Brain pericyte (primary cell): ENCODE data around the gene MGAT5B.

Experiments
- DNase-seq: peaks from one replicate; pipeline ENCODE4 v3.0.0-alpha.2; 2012; ENCODE audit warnings: low read depth, low spot score

MGAT5B gene

DNA sequence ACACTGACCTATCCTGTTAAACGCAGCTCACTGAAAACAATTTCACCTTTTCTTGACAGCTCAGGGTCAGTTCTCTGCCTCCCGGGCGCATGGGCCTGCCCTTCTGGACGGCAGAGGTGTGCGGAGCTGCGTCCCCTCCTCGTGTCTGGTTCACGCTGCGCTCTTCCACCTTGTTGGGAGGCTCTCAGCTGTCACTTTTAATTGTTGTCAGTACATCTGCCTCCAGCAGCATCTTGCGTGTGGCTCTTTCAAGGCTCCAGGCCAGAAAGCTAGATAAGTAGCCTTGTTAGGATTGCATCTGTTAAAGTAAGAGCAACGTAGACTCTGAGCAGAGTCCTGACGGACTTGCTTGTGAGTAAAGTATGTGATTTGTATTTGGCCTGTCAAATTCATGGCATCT lies 59.4 kb downstream of the MGAT5B start:
- DNase-seq, result no peak

DNA sequence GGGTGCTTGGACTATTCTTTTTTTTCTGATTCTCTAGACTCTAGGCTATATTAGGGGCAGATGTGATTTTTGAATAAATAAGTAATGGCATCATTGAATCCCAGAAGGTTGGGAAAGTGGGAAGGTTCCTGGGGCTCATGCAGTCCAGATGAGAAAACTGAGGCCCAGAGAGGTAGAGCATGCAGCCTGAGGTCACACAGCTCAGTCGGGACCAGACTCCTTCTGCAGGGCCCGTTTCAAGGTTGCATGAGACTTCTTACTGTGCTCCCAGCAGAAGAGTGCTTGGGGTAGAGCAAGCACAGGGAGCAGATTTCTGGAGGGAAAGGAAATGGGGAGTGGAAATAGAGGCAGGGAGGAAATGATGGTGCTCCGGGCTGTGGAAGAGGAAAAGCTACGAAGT lies 59.8 kb downstream of the MGAT5B start:
- no peak for DNase-seq

DNA sequence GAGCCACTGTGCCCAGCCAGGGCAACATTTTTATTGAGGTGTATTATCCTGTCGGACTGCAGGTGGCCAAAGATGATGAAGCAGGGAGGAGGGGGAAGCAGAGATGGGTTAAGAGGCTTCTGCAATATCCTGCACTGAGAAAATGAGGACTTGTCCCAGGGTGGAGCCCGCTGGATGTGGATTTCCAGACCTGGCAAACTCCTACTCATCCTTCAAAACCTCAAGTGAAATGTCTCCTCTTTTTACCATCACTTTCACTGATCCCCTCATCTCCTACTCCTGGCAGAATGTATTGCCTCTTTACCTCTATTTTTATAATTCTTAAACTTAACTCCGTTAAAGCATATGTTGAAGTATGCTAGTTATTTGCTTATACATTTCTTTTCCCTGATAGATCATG lies 60.9 kb downstream of the MGAT5B start:
- no peak for DNase-seq

DNA sequence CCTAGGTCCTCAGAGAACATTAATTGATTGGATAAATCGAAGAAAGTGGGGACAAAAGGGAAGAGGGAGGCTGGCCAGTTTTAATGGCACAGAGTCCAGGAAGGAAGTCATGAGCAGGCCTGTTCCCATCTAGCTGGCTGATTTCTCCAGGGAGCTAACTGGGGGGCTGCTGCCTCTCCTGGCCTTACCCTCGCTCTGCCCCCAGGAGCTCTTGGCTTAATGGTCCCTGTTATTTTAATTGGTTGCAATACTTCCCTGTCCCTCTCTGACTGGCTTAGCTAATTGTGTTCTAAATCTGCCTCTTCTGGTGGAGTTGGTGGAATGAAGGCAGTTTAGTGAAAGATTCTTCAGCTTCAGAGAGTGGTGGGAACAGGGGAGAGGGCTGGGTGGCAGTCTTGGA lies 61.4 kb downstream of the MGAT5B start:
- DNase-seq, result no peak

DNA sequence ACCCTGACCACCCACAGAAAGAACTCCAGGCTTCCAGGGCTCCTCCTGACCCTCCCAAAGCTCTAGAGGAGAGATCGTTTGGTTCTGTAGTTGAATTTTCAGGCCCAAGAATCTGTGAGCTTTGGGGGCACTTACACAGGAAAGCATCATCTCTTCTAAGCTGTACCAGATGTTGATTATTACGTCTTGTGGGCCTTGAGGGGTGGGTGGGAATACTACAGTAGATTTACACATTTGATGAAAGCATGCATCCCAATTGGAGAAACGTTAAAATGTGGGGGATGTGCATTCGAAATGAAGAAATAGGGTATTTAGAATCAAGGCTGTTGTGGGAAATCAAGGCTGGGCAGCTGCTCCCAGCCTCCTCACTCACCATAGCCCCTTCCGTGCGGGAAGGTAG lies 61.9 kb downstream of the MGAT5B start:
- no peak for DNase-seq

DNA sequence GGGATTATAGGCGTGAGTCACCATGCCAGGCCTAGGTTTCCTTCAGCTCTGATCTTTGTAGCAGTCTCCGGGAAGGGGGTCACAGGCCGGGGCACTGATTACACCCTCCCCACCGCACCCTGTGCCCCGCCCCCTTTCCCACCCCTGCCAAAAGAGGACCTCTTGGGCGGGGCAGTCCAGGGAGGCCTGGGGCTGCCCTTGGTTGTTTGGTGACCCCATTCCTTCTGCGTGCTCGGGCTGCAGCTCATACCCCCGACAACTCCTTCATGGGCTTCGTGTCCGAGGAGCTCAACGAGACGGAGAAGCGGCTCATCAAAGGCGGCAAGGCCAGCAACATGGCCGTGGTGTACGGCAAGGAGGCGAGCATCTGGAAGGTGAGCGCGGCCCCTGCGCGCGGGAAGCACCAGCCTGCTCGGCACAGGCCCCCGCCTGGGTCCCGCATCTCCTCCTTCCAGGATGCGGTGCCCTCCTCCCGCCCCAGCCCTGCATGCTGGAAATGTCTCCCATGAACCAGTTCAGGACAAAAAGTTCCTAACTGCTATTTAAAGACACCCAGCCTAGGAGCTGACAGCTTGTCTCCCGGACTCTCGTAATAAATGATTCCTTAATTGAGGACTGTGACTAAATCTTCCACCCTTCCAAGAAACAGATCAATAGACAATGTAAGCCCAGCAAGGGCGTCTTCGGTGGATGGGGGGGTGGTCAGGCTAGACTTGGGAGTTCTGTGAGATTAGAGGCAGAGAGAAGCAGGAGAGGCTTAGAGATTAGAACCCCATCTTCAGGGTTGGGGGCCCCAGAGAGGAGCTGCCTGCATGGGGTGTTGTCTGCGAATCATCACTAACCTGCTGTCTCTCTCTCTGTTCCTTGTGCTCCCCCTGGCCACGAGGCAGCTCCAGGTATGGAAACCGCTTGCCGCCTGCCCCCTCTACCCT lies 64.5 kb downstream of the MGAT5B start:
- no peak for DNase-seq

DNA sequence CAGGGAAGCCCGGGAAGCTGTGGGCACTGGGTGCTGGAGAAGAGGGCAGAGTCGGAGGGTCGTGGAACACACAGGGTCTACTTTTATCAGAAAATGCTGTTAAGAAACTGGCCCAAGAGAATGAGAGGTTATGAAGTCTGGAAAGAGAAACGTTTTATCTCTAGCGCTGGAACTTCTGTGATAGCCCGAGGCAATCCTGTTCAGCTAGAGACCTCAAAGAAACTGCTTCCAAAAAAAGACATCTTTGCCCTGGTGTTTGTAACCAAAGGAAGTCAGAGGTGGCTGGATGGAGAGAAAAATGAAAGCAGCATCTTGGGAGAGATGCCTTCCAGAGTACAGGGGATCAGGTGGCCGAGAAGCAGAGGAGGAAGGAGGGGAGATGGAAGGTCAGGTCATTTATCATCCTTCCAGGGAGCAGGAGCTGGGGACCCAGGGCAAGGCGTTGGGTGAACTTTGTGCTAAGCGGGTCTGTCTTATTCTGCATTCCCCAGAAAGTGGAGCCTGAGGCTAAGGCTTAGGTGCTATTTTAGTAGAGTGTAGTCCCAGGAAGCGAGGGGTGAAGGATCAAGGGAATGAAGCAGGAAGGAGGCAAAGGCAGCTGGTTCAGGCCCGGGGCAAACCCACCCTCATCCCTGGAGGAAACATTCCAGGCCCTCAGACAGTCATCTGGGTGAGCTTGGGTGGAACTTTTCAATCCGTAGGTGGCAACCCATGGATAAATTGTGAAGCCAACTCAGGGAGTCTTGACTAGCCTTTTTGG lies 66.5 kb downstream of the MGAT5B start:
- no peak for DNase-seq

DNA sequence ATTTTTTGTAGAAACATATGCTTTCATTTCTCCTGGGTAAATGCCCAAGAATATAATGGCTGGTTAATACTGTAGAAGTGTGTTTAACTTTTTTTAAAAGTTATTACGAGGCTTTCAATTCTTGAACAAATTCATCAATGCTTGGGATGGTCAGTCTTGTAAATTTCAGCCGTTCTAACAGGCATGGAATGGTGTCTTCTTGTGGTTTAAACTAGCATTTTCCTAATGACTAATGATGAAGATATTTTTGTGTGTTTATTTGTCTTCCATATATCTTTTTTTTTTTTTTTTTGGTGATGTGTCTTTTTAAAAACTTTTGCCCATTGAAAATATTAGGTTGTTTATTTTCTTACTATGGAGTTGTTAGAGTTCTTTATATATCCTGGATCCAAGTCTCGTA lies 67.1 kb downstream of the MGAT5B start:
- DNase-seq, result no peak

DNA sequence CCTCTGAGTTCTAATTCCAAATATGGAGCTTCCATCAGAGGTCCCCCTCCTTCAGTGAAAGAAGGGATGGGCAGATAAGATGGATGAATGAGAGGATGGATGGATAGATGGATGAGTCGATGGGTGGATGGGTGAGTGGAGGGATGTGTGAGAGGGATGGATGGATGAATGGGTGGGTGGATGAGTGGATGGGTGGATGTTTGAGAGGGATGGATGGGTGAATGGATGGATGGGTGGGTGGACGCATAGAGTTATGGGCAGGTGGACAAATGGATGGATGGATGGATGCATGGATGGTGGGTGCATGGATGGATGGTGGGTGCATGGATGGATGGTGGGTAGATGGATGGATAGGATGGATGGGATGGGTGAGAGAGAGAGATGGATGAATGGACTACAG lies 69.0 kb downstream of the MGAT5B start:
- no peak for DNase-seq

DNA sequence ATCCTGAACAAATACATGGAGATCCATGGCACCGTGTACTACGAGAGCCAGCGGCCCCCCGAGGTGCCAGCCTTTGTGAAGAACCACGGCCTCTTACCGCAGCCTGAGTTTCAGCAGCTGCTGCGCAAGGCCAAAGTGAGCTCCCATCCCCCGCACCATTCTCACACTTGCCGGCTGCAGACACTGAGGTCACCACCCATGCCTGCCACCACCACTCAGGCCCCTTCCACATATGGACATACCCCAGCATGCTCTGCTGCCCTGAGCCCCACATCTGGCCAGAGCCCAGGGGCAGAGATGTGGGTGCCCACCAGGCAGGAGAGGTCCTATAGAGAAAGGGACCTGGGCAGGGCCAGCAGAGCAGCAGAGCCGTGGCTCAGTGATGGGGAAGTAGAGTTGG lies 69.8 kb downstream of the MGAT5B start:
- DNase-seq, result no peak

DNA sequence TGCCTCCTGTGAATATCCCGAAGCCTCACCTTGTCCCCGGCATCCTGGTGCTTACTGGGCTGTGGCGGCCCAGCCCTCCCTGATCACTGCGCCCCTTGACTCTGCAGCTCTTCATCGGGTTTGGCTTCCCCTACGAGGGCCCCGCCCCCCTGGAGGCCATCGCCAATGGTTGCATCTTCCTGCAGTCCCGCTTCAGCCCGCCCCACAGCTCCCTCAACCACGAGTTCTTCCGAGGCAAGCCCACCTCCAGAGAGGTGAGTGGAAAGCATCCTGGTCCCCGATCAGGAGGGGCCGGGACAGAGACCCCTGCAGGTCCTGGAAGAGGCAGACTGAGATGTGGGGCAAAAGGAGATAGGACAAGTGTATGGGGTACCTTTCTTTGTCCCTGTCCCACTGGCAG lies 72.1 kb downstream of the MGAT5B start:
- no peak for DNase-seq

DNA sequence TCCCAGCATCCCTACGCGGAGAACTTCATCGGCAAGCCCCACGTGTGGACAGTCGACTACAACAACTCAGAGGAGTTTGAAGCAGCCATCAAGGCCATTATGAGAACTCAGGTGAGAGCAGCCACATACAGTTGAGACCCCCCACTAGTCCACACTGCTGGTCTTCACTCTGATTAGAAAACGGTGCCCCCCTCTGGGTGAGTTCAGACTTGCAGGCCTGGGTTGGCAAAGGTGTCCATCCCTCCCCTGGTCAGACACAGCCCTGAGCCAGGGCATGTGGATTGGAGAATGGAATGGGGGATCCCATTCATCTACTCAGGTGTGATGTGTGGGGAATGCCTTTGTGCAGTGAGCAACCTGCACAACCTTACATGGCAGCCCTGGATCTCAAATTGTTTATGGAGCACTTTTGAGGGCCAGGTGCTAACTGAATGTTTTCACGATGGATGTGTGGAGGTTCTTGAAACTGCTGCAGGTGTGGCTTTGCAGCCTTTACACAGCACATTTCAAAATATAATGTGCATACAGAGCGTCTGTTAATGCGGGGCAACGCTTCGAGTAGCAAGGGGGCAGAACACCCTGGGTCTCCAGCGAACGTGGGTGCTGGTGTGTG lies 72.6 kb downstream of the MGAT5B start:
- no peak for DNase-seq

DNA sequence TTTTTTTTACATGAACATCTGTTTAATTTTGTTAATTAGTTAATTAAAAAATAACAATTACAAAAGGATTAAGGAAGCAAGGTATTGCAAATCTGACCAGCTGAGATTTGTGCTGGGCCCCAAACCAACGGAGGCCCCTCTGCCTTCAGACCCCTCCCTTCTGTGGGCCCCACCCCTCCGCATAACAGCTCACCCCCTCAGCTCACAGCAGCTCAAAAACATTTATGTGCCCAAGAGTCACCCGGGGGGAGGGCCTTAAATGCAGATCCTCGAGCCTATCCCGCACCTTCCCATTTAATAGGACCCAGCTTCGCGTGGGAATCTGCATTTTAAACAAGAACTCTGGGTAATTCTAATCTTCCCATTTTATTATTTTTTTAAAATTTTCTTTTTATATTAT lies 75.0 kb downstream of the MGAT5B start:
- DNase-seq, result no peak

DNA sequence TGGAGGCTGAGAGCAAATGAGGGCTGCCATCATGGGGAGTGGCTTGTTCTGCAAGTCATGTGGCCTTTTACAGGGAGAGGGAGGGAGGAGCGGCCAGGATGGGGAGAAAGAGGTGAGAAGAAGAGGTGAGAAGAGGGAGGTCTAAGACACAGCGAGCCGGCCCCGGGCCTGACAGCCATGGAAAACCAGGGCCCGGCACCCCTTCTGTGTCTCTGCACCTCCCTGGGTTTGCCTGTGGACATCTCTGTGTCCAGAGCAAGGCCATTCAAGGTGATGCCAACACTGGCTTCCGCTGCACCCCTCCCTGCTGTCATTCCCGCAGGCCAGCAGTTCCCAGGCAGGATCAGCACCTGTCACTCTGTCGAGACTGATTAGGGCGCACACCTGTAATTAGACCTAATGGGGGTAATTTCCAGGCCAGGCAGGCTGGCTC lies 75.6 kb downstream of the MGAT5B start:
- no peak for DNase-seq

DNA sequence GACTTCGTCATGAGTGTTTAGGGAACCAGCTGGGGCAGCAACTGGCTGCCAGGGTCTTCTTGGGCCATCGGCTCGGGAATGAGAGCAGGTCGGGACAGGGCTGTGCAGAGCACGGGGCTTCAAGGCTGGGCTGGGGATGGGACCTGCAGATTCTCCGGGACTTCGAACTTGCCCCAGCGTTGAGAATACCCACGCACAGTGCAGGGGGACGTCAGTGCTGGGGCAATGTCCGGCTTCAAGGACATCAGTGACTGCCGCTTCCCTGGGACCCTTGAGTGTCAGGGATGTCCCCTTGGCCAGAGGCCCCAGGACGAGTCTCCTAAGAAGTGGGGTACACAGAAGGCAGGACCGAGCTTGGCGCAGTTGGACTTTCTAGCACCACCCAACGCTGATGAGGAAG lies 76.3 kb downstream of the MGAT5B start:
- DNase-seq, result no peak

DNA sequence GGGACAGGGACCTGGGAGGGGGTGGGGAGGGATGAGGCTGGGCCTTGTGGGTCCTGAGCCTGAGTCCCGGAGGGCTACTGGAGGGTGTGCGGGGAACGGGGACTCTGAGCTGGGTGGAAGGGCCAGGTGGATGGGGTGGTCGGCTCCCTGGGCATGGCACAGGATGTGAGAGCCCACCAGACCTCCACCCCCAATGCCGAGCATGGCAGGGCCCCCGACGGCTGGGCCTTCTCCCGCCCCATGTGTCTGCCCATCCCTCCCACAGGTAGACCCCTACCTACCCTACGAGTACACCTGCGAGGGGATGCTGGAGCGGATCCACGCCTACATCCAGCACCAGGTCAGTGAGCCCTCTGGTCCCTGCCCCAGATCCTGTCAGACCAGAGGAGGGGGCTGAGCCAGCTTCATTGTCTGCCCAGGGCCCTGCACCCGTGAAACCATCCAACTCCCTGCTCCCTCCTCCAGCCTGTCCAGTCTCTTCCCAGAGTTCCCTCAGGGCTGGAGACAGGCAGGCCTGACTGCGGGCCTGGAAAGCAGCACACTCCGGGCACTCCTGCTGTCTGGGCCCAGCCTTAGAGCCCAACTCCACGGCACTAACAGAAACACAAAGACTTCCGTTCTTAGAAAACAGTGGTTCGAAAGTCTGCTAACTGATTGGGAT lies 78.0 kb downstream of the MGAT5B start:
- no peak for DNase-seq

DNA sequence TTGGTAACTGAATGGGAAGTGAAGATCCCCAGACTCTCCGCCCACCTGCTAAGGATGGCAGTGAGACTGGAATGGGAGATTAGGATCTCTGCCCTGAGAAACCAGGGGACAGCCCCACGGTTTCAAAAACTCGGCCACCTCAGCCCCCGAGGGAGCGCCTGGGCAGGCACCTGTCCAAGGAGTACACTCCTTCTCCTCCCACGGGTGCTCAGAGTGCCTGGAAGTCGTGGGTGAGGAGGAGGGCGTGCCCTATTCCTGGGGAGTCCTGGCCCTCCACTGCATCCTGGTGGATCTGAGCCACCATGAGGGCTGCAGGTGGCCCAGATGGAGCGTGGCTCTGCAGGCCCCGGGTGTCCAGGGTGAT lies 78.5 kb downstream of the MGAT5B start:
- no peak for DNase-seq

DNA sequence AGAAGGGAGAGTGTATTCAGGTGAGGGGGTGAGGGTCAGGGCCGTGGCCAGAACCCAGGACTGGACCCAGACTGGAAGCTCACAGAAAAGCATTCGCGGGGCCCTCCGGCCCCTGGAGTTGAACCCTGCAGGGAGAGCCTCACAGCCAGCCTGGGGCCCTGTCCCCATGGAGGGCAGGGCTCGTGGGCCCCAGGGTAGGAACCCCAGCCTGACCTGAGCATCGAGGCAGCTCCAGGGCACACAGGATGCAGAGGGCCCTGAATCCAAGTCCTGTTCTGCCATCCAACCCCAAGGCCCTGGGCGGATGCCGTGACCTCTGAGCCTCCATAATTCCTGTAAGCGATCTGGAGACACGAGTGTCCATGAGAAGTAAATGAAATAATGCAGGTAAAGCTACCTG lies 79.1 kb downstream of the MGAT5B start:
- DNase-seq, result no peak

DNA sequence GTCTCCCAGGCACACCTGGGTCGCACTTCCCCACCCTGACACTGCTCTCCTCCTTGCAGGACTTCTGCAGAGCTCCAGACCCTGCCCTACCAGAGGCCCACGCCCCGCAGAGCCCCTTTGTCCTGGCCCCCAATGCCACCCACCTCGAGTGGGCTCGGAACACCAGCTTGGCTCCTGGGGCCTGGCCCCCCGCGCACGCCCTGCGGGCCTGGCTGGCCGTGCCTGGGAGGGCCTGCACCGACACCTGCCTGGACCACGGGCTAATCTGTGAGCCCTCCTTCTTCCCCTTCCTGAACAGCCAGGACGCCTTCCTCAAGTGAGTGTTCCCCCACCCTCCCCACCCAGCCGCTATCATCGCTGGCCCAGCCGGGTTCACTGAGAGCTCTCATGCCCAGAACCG lies 79.6 kb downstream of the MGAT5B start:
- DNase-seq, result no peak

DNA sequence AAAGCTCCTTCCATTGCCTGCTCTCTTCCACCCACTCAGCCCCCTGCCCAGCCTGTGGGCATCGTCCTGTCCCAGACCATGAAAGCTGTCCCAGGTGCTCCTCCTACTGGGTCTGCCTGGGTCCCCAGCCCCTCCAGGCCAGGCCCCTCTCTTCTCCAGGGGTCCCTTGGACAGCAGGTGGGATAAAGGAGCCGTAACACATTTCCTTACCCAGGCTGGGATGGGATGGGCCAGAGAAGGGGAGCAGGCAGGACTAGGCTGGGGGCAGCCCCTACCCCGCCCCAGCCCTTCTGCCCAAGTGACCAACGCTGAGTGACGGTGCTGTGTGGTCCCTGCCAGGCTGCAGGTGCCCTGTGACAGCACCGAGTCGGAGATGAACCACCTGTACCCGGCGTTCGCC lies 80.1 kb downstream of the MGAT5B start:
- no peak for DNase-seq

DNA sequence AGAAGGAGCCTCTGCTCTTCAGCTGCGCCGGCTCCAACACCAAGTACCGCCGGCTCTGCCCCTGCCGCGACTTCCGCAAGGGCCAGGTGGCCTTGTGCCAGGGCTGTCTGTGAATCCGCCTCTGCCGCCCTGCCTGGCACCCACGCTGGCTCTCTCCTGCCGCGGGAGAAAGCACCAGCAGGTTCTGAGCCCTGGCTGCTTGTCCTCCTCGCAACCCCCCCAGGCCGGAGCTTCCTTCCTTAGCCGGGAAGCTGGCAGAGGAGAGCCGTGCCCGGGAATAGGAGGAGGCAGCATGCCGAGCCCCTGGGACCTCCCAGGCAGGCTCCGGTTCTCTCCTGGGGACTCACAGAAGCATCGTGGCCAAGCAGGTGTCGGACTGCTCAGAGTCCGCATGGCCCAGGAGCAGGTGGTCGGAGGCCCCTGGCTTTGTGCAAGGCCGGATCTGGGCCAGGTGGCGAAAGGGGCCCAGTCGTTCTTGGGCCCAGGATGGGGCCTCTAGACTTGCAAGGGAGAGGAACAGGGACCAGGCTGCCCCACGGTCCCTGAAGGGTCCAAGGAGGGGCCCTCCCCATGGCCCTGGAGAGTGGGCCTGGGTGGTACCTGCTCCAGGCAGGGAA lies 80.6 kb downstream of the MGAT5B start:
- DNase-seq, result no peak
